GM20000 (cell line): ENCODE measurements around the gene STXBP4.
A peak's percentile ranks its signal among the peaks of the same experiment; 100 is the strongest.

Experiments
- DNase-seq: peaks from one replicate; pipeline ENCODE4 v3.0.0; 2012; ENCODE audit warnings: low spot score
- TF ChIP-seq, protein P1 (sequence below): IDR thresholded peaks from 2 replicates; pipeline ENCODE4 v1.5.1; 2012; ENCODE audit warnings: mild to moderate bottlenecking, control low read depth; ENCODE audit errors: extremely low read depth, missing control alignments

The STXBP4 gene, protein sequence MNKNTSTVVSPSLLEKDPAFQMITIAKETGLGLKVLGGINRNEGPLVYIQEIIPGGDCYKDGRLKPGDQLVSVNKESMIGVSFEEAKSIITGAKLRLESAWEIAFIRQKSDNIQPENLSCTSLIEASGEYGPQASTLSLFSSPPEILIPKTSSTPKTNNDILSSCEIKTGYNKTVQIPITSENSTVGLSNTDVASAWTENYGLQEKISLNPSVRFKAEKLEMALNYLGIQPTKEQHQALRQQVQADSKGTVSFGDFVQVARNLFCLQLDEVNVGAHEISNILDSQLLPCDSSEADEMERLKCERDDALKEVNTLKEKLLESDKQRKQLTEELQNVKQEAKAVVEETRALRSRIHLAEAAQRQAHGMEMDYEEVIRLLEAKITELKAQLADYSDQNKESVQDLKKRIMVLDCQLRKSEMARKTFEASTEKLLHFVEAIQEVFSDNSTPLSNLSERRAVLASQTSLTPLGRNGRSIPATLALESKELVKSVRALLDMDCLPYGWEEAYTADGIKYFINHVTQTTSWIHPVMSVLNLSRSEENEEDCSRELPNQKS

DNA sequence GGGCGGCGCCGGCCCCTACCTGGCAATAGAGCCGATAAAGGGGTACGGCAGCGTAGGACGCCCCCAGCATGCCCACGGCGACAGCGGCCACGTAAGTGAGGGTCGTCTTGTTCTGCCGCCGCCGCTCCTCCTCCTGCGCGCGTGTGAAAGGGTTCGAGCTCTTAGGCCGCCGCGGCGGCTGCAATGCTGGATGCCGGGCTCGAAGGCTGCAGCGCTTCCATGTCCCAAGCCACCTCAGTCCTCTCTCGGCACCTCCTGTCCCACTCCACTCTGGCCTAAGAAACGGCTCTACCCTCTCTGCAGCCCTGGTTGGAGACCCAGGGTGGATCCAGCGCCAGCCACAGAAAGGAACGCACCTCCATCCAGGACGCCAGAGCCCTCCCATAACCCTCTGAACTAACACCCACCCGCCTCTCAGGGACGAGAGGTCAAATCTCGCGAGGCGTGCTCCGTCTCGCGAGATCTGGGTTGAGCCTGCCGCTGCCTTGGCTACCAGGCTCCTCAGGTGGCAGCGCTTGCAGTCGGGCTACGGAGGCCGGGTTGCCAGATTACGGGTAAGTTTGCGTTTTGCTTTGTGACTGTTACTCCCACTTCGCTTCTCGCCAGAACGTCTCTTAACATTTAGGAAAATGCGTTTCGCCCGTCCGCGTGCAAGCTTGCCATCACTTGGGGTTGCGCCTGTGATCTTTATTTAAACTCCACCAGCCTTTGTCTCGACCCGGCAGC lies at the start of gene STXBP4, which contains the start of gene COX11:
Gene STXBP4 (plus strand): TSS at position 504 of the 726 bp plus-strand sequence. CDS start 17,455 bp downstream, outside the sequence.
Gene COX11 (minus strand): TSS at position 393 of the 726 bp plus-strand sequence. CDS start 8 bp downstream, at position 385.
- TF ChIP-seq, protein P1, sequence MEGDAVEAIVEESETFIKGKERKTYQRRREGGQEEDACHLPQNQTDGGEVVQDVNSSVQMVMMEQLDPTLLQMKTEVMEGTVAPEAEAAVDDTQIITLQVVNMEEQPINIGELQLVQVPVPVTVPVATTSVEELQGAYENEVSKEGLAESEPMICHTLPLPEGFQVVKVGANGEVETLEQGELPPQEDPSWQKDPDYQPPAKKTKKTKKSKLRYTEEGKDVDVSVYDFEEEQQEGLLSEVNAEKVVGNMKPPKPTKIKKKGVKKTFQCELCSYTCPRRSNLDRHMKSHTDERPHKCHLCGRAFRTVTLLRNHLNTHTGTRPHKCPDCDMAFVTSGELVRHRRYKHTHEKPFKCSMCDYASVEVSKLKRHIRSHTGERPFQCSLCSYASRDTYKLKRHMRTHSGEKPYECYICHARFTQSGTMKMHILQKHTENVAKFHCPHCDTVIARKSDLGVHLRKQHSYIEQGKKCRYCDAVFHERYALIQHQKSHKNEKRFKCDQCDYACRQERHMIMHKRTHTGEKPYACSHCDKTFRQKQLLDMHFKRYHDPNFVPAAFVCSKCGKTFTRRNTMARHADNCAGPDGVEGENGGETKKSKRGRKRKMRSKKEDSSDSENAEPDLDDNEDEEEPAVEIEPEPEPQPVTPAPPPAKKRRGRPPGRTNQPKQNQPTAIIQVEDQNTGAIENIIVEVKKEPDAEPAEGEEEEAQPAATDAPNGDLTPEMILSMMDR: peak; percentile 29
- peak; percentile 90 for DNase-seq

DNA sequence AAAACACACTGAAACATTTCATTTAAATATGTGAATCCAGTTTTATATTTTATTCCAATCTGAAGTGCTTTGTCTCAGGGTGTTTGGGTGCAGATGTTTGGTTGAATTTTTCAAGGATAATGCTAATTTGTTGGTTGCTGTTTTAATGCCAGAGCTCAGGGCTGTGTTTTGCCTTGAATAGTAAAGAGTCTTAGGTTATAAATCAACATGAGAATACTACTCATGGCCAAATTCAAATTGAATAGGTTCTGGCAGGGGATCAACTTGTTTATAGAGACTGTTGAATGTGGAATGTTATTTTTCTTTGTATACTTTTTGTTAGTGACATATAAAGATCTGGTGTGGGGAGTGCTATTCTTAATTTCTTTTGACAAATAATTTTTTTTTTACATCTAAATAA lies 49.1 kb upstream of the STXBP4 start:
- TF ChIP-seq, protein P1: no peak
- DNase-seq: no peak

DNA sequence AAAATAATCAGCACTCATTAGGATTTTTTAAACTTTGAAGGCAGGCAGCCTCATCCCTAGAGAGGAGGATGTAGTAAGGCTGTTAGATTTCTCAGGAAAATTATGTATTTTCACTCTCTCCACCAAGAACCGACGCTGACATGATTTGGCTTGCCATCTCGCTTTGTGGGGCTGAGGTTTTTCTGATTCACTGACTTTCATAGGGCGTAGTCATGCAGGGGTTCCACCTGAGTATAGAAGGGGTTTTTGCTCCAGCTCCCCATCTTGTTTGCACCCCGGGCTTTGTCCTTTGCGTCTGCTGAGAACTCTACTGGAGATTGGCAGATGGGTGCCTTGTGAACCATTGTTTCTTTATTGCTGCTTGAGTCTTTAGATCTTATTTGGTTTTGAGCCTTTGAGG lies 47.7 kb upstream of the STXBP4 start:
- TF ChIP-seq, protein P1: no peak
- DNase-seq: no peak

DNA sequence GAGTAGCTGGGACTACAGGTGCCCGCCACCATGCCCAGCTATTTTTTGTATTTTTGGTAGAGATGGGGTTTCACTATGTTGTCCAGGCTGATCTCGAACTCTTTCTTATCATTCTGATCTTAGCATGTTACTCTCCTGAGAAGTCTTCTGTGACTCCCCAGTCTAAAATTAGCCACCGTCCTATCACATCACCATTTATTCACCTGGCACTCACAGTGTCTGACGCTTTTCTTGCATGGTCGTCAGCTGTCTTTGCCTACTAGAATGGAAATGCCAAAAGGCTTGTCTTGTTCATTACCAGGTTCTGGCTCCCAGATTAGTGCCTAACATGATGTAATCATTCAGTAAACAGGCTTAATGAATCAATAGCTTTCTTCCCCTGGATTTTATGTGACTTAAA lies 44.2 kb upstream of the STXBP4 start:
- DNase-seq: no peak
- TF ChIP-seq, protein P1: no peak

DNA sequence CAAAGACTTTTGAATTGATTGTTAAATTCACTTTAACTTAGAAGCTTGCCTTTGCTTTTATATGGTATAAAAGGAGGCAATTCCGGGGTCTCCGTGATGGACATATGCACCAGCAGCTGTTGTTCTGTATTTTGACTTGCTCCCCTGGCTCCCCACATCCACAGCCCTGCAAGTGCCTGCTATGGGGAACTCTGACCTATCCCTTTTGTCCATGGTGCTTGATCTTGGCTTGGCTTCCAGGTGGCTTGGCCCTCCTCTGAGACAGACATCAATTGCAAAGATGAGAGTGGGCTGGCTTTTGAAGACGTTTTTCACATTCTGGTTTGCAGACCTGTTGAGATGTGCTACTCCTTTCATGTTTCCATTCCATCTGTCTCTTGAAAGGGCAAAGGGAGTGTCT lies 41.0 kb upstream of the STXBP4 start:
- TF ChIP-seq, protein P1: no peak
- DNase-seq: no peak

DNA sequence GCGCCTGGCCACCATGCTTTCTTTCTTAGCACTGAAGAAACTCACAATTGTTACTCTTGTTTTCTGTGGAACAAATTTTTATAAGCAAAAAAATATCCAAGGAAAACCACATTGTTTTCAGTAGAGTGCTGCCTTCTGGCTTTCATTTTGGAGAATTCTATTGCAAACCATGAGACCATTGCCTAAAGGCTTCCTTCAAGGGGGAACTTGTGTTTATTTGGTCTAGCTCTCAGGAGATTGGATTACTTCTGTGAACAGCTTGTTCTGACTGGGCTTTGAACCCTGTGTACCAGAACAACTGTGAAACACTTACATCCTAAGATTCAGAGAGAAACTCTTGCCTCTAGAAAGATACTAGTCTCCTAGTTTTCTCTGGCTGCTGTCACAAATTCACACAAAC lies 35.9 kb upstream of the STXBP4 start:
- TF ChIP-seq, protein P1: no peak
- DNase-seq: no peak

DNA sequence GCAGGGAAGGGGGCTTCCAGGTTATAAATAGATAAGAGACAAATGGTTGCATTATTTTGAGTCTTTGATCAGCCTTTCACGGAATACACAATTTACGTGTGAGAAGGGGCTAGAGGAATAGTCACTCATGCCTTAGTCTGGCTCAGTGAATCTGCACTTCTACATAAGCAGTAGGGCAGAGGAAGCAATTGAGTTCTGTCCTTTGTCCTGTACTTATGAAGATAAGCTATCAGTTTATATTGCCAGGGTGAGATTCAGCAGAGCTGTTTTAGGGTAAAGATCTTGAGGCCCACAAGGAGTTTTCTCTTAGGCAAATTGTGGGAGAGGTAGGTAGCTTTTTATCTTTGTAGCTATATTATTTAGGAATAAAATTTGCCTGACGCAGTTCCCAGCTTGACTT lies 34.6 kb upstream of the STXBP4 start:
- no peak for DNase-seq
- TF ChIP-seq, protein P1: no peak
